Natural killer cell (primary cell): ENCODE measurements around the gene OLA1. TPM values are rescaled to one million over a fixed set of nuclear protein-coding genes. Genes with fewer than 3 reads are reported as not detected.

Source experiments
- ATAC-seq, 3 donors: fragments of 150-1000 bp in 2 of 3; fragments of 200-7000 bp in 1 of 3; cut with Tn5 transposase; 1 replicate in 1 of 3; 2 replicates in 2 of 3; pipeline ENCODE4 v1.10.0; 2021; ENCODE audit warnings: mild to moderate bottlenecking in 2 of 3, moderate library complexity in 2 of 3
- DNase-seq, 2 donors: peaks; one replicate each; pipeline versions ENCODE4 v3.0.0 to v3.0.0-alpha.2; 2013 to 2021; ENCODE audit warnings: mixed read lengths in 1 of 2
- H3K27ac ChIP-seq: one replicate; pipeline ENCODE4 v1.5.1; 2013; ENCODE audit warnings: mild to moderate bottlenecking, low read length
- H3K27me3 ChIP-seq: one replicate; pipeline ENCODE4 v1.6.1; 2013; ENCODE audit warnings: low read length; ENCODE audit not compliant: control insufficient read depth, insufficient read depth
- H3K36me3 ChIP-seq: one replicate; pipeline ENCODE4 v1.6.1; 2013; ENCODE audit warnings: low read length; ENCODE audit not compliant: control insufficient read depth, insufficient read depth
- H3K4me1 ChIP-seq: one replicate; pipeline ENCODE4 v1.6.1; 2013; ENCODE audit warnings: low read length; ENCODE audit not compliant: control insufficient read depth, insufficient read depth
- H3K4me3 ChIP-seq: one replicate; pipeline ENCODE4 v1.5.1; 2013; ENCODE audit warnings: low read length
- H3K9me3 ChIP-seq: one replicate; pipeline ENCODE4 v1.6.1; 2013; ENCODE audit warnings: low read length; ENCODE audit not compliant: control insufficient read depth, insufficient read depth
- H3K27ac Mint-ChIP-seq, 2 donors: one replicate each; pipeline ENCODE4 v1.8.0; 2022; ENCODE audit warnings: mild to moderate bottlenecking in 2 of 2, mixed read lengths in 2 of 2, moderate library complexity in 1 of 2
- H3K27me3 Mint-ChIP-seq, 2 donors: one replicate each; pipeline ENCODE4 v1.8.0; 2022; ENCODE audit warnings: low read depth in 2 of 2, mixed read lengths in 2 of 2
- H3K36me3 Mint-ChIP-seq: one replicate; pipeline ENCODE4 v1.8.0; 2022; ENCODE audit warnings: mixed read lengths
- H3K4me1 Mint-ChIP-seq, 2 donors: one replicate each; pipeline ENCODE4 v1.8.0; 2022; ENCODE audit warnings: mixed read lengths in 2 of 2
- H3K4me3 Mint-ChIP-seq: one replicate; pipeline ENCODE4 v1.8.0; 2022; ENCODE audit warnings: mild to moderate bottlenecking, moderate library complexity, mixed read lengths
- H3K9me3 Mint-ChIP-seq, 2 donors: one replicate each; pipeline ENCODE4 v1.8.0; 2022; ENCODE audit warnings: mixed read lengths in 2 of 2
- WGBS: methylation state at CpG from one replicate; pipeline ENCODE4 v1.1.7; 2013; ENCODE audit warnings: missing lambda C conversion rate; ENCODE audit not compliant: insufficient coverage; 5-methylcytosine and 5-hydroxymethylcytosine counted together
- intact Hi-C: fragments of 100-400 bp; cut with micrococcal nuclease; formaldehyde crosslinking; loops from one replicate; pipeline ENCODE4 v1.14.2; 2022
- total RNA-seq, 4 donors: library from RNA; stranded (reverse); fragments of 120-200 nt in 1 of 4; gene quantifications; one replicate each; pipeline versions ENCODE4 v1.2.3 to v1.2.4, GENCODE V29; 2013 to 2022
- TF ChIP-seq, protein P1 (sequence below): fragments of 200-600 bp; IDR thresholded peaks from one replicate; pipeline ENCODE4 v1.8.0; 2022; ENCODE audit warnings: antibody characterized with exemption

Gene OLA1
- total RNA-seq, 3 donors from 2014 or later (not counting 1 experiment from before 2014, with no cell fraction given) = 42.3 to 45.9 (median 43.9) TPM

GRCh38 chr2:174172802-174173355, 75.5 kb downstream of the OLA1 start:
- WGBS = 85% methylated on average over 5 of the region's 5 CpGs
- H3K36me3 Mint-ChIP-seq = peaks cover 44% of the 10 kb centered on the region
- H3K27ac Mint-ChIP-seq = no peak overlapping the region
- H3K27ac ChIP-seq = no peak overlapping the region
- H3K4me3 Mint-ChIP-seq = no peak overlapping the region
- TF ChIP-seq, protein P1, sequence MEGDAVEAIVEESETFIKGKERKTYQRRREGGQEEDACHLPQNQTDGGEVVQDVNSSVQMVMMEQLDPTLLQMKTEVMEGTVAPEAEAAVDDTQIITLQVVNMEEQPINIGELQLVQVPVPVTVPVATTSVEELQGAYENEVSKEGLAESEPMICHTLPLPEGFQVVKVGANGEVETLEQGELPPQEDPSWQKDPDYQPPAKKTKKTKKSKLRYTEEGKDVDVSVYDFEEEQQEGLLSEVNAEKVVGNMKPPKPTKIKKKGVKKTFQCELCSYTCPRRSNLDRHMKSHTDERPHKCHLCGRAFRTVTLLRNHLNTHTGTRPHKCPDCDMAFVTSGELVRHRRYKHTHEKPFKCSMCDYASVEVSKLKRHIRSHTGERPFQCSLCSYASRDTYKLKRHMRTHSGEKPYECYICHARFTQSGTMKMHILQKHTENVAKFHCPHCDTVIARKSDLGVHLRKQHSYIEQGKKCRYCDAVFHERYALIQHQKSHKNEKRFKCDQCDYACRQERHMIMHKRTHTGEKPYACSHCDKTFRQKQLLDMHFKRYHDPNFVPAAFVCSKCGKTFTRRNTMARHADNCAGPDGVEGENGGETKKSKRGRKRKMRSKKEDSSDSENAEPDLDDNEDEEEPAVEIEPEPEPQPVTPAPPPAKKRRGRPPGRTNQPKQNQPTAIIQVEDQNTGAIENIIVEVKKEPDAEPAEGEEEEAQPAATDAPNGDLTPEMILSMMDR = no peak
- H3K4me3 ChIP-seq = no peak overlapping the region
- H3K9me3 ChIP-seq = peaks cover 9% of the 10 kb centered on the region
- ATAC-seq (no peak), DNase-seq (no peak)
- intact Hi-C loops = loop anchor here (10.0 kb wide), 1 partner anchor 118 kb away; no protein-coding TSS in a partner anchor
- peaks cover 26 to 28% of the 10 kb centered on the region in 2 donors for H3K4me1 Mint-ChIP-seq
- peaks cover 9 to 29% of the 10 kb centered on the region in 2 donors for H3K9me3 Mint-ChIP-seq
- H3K27me3 ChIP-seq = no peaks in the 10 kb centered on the region
- H3K27me3 Mint-ChIP-seq = no peaks in the 10 kb centered on the region
- no peaks in the 10 kb centered on the region for H3K36me3 ChIP-seq
- H3K4me1 ChIP-seq = peaks cover 8% of the 10 kb centered on the region

GRCh38 chr2:174171686-174172445, 76.5 kb downstream of the OLA1 start:
- ATAC-seq = no peak
- H3K4me1 ChIP-seq = peaks cover 8% of the 10 kb centered on the region
- 98% methylated on average over 23 of the region's 23 CpGs for WGBS
- no peak overlapping the region for H3K4me3 Mint-ChIP-seq
- peaks cover 10% of the 10 kb centered on the region for H3K9me3 ChIP-seq
- peaks cover 21 to 24% of the 10 kb centered on the region in 2 donors for H3K4me1 Mint-ChIP-seq
- peaks cover 48% of the 10 kb centered on the region for H3K36me3 Mint-ChIP-seq
- no peaks in the 10 kb centered on the region for H3K27me3 Mint-ChIP-seq
- DNase-seq = no peak
- H3K36me3 ChIP-seq = no peaks in the 10 kb centered on the region
- H3K27ac Mint-ChIP-seq = no peak overlapping the region
- H3K4me3 ChIP-seq = no peak overlapping the region
- intact Hi-C loops = loop anchor here (10.0 kb wide), 1 partner anchor 117 kb away; no protein-coding TSS in a partner anchor
- peaks cover 11 to 32% of the 10 kb centered on the region in 2 donors for H3K9me3 Mint-ChIP-seq
- no peaks in the 10 kb centered on the region for H3K27me3 ChIP-seq
- TF ChIP-seq, protein P1 = no peak
- no peak overlapping the region for H3K27ac ChIP-seq

DNA sequence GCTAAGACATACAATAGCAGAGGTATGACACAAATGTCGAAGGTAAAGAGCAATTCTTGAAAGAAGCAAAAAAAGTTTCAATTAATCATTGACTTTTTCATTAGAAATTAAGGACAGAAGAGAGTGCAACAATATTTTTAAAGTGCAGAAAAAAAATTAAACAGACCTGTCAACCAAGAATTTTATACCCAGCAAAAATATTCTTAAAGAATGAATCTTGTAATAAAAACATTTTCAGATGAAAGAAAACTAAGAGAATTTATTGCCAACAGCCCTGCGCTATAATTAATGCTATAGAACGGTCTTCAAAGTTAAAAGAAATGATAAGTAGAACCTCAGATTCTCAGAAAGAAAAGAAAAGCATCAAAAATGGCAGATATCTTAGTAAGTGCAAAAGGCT, 79.0 kb downstream of the OLA1 start:
- WGBS = 100% methylated on average over 2 of the region's 3 CpGs
- Histone ChIP-seq H3K36me3 (no peaks in the 10 kb centered on the region), H3K27ac (no peak overlapping the region), H3K9me3 (peaks cover 10% of the 10 kb centered on the region), H3K4me3 (no peak overlapping the region), H3K27me3 (no peaks in the 10 kb centered on the region), H3K4me1 (peaks cover 8% of the 10 kb centered on the region)
- H3K4me3 Mint-ChIP-seq = no peak overlapping the region
- TF ChIP-seq, protein P1 = no peak
- no peak overlapping the region for H3K27ac Mint-ChIP-seq
- H3K27me3 Mint-ChIP-seq = no peaks in the 10 kb centered on the region
- intact Hi-C loops = no loop called here
- no peak for ATAC-seq
- DNase-seq = no peak
- peaks cover 19 to 24% of the 10 kb centered on the region in 2 donors for H3K4me1 Mint-ChIP-seq
- H3K36me3 Mint-ChIP-seq = peaks cover 36% of the 10 kb centered on the region
- H3K9me3 Mint-ChIP-seq = peaks cover 9 to 28% of the 10 kb centered on the region in 2 donors
